Erythroblast (primary cell): Measurements from ENCODE around the gene TNNC1.

Experiments used
- GATA1 ChIP-seq: IDR thresholded peaks from 2 replicates; pipeline ENCODE4 v1.6.1; 2011; ENCODE audit warnings: low read depth, mild to moderate bottlenecking, control low read depth, low read length, moderate library complexity
- POLR2A ChIP-seq: IDR thresholded peaks from 2 replicates; pipeline ENCODE4 v1.6.1; 2011; ENCODE audit warnings: mild to moderate bottlenecking, low read length

- TF ChIP-seq POLR2A (no peak), GATA1 (no peak)
These were observed 29.9 kb upstream of the TNNC1 start for GRCh38 chr3:52483577-52484381.
